Fibroblast of lung (primary cell): Measurements from ENCODE around the gene SLC25A43. TPM values are rescaled to one million over a fixed set of nuclear protein-coding genes. Genes with fewer than 3 reads are reported as not detected.
A peak's percentile ranks its signal among the peaks of the same experiment; 100 is the strongest.

Source experiments
- DNase-seq, 2 donors: peaks; one replicate each; pipeline versions ENCODE4 v3.0.0 to v3.0.0-alpha.2; 2010; ENCODE audit warnings: low read depth in 2 of 2
- H2AFZ ChIP-seq: 2 replicates; pipeline ENCODE4 v1.5.1; 2012; ENCODE audit warnings: low read length, control low read depth, inconsistent platforms
- H3K27ac ChIP-seq: 2 replicates; pipeline ENCODE4 v1.5.1; 2011; ENCODE audit warnings: low read length, control low read depth; ENCODE audit not compliant: insufficient read depth
- H3K27me3 ChIP-seq: 2 replicates; pipeline ENCODE4 v1.5.1; 2011; ENCODE audit warnings: mild to moderate bottlenecking, low read length; ENCODE audit not compliant: control insufficient read depth, insufficient read depth
- H3K36me3 ChIP-seq: 2 replicates; pipeline ENCODE4 v1.5.1; 2011; ENCODE audit warnings: low read length; ENCODE audit not compliant: control insufficient read depth, insufficient read depth
- H3K4me1 ChIP-seq: 2 replicates; pipeline ENCODE4 v1.5.1; 2011; ENCODE audit warnings: low read length; ENCODE audit not compliant: control insufficient read depth, insufficient read depth; ENCODE audit errors: extremely low read depth
- H3K4me2 ChIP-seq: 2 replicates; pipeline ENCODE4 v1.5.1; 2011; ENCODE audit warnings: low read length, control low read depth; ENCODE audit not compliant: insufficient read depth; ENCODE audit errors: extremely low read depth
- H3K4me3 ChIP-seq, 4 experiments: fragments of 200-600 bp in 1 of 4; sonication (generic) in 1 of 4; replicated peaks in 1 of 4; 2 replicates each; pipeline ENCODE4 v1.5.1; 2011 to 2016; ENCODE audit warnings: low read length in 4 of 4, low read depth in 3 of 4, mild to moderate bottlenecking in 3 of 4, control low read depth in 2 of 4, inconsistent platforms in 1 of 4, mixed read lengths in 1 of 4; ENCODE audit not compliant: insufficient read depth in 1 of 4; ENCODE audit errors: control extremely low read depth in 1 of 4
- H3K79me2 ChIP-seq: 2 replicates; pipeline ENCODE4 v1.5.1; 2012; ENCODE audit warnings: mild to moderate bottlenecking, low read length, inconsistent platforms; ENCODE audit not compliant: control insufficient read depth, insufficient read depth
- H3K9ac ChIP-seq: 2 replicates; pipeline ENCODE4 v1.5.1; 2011; ENCODE audit warnings: mild to moderate bottlenecking, low read length, control low read depth; ENCODE audit not compliant: insufficient read depth
- H3K9me3 ChIP-seq: 2 replicates; pipeline ENCODE4 v1.5.1; 2012; ENCODE audit warnings: low read depth, low read length; ENCODE audit not compliant: control insufficient read depth, insufficient read depth
- H4K20me1 ChIP-seq: 2 replicates; pipeline ENCODE4 v1.5.1; 2011; ENCODE audit warnings: low read length; ENCODE audit not compliant: control insufficient read depth, insufficient read depth; ENCODE audit errors: extremely low read depth
- CTCF ChIP-seq, 2 donors: IDR thresholded peaks in 1 of 2; conservative IDR thresholded peaks in 1 of 2; 1 replicate in 1 of 2; 2 replicates in 1 of 2; pipeline ENCODE4 v1.5.1; 2011 to 2012; ENCODE audit warnings: low read length in 2 of 2, control low read depth in 1 of 2, inconsistent platforms in 1 of 2, low read depth in 1 of 2, mild to moderate bottlenecking in 1 of 2
- EZH2 ChIP-seq: IDR thresholded peaks from 2 replicates; pipeline ENCODE4 v1.5.1; 2012; ENCODE audit warnings: low read length, control low read depth, mild to moderate bottlenecking; ENCODE audit errors: missing control alignments
- polyA plus RNA-seq, 2 donors: library from polyadenylated mRNA; depleted of rRNA in 1 of 2; stranded (reverse) in 1 of 2; unstranded in 1 of 2; fragments of >200 nt; gene quantifications; 2 replicates each; pipeline ENCODE4 v1.2.1, GENCODE V29; 2011 to 2012; ENCODE audit warnings: missing spikeins in 1 of 2
- total RNA-seq: library from RNA; depleted of rRNA; stranded (reverse); fragments of >200 nt; gene quantifications from 2 replicates; pipeline ENCODE4 v1.2.1, GENCODE V29; 2014

SLC25A43 gene
- total and polyA plus RNA-seq, 2 donors (not counting 1 experiment from before 2014, with no cell fraction given), result 31.0 to 31.6 TPM

DNA sequence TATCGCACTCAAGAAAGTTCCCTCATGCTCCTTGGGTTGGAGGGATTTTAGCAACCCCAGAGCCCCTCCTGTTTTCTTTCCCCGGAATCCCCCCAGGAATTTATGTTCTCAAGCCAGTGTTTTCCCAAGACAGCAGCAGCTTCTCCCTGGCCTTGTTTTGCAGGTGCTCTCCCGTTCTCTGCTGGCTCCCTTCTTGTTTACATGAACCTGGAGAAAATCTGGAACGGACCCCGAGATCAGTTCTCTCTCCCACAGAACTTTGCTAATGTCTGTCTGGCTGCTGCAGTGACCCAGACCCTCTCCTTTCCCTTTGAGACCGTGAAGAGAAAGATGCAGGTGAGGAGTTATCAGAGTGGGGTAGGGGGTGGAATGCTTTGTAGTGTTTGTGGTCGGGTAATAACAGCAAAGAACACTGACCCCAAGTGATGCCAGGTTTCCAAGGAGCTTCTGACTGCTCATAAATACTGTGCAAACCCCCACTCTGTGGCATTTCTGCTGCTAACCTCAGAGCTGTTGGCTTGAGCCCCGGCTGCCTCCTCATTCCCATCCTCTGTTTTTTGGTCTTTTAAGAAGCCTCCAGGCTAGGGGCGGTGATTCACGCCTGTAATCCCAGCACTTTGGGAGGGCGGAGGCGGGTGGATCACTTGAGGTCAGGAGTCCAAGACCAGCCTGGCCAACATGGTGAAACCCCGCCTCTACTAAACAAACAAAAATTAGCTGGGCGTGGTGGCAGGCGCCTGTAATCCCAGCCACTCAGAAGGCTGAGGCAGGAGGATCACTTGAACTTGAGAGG is 11.1 kb downstream of the SLC25A43 start:
- peak overlapping the region; percentile 17 for H3K27ac ChIP-seq
- no peak overlapping the region for H3K4me2 ChIP-seq

GRCh38 chrX:119410854-119411253 is 11.7 kb downstream of the SLC25A43 start:
- H3K79me2 ChIP-seq, result no peaks in the 10 kb centered on the region
- H2AFZ ChIP-seq, result no peak overlapping the region
- no peaks in the 10 kb centered on the region for H4K20me1 ChIP-seq
- H3K9ac ChIP-seq, result no peak overlapping the region
- H3K27ac ChIP-seq, result peak overlapping the region; percentile 38
- H3K27me3 ChIP-seq, result no peaks in the 10 kb centered on the region
- DNase-seq, result no peak
- H3K9me3 ChIP-seq, result no peaks in the 10 kb centered on the region
- no peaks in the 10 kb centered on the region for H3K36me3 ChIP-seq
- TF ChIP-seq CTCF (conservative IDR thresholded peaks at IDR 0.05 in 1 of 2, IDR thresholded peaks at IDR 0.05 in 1 of 2; ENCODE audit: low read depth in 1 of 2, low read length in 2 of 2) (no peak), EZH2 (no peak)
- H3K4me2 ChIP-seq, result no peak overlapping the region
- no peak overlapping the region for H3K4me3 ChIP-seq
- H3K4me1 ChIP-seq, result peaks cover 2% of the 10 kb centered on the region

More for the DNA sequence above, 11.1 kb downstream of the SLC25A43 start:
- no peak overlapping the region for H3K9ac ChIP-seq
- no peaks in the 10 kb centered on the region for H4K20me1 ChIP-seq
- peak; percentile 73 to 95 for DNase-seq
- no peak overlapping the region for H2AFZ ChIP-seq
- H3K4me1 ChIP-seq, result peaks cover 2% of the 10 kb centered on the region
- H3K9me3 ChIP-seq, result no peaks in the 10 kb centered on the region
- no peaks in the 10 kb centered on the region for H3K27me3 ChIP-seq
- no peak for TF ChIP-seq EZH2
- no peak for TF ChIP-seq CTCF (conservative IDR thresholded peaks at IDR 0.05 in 1 of 2, IDR thresholded peaks at IDR 0.05 in 1 of 2; ENCODE audit: low read depth in 1 of 2, low read length in 2 of 2)
- no peak overlapping the region for H3K4me3 ChIP-seq
- no peaks in the 10 kb centered on the region for H3K79me2 ChIP-seq
- H3K36me3 ChIP-seq, result no peaks in the 10 kb centered on the region

DNA sequence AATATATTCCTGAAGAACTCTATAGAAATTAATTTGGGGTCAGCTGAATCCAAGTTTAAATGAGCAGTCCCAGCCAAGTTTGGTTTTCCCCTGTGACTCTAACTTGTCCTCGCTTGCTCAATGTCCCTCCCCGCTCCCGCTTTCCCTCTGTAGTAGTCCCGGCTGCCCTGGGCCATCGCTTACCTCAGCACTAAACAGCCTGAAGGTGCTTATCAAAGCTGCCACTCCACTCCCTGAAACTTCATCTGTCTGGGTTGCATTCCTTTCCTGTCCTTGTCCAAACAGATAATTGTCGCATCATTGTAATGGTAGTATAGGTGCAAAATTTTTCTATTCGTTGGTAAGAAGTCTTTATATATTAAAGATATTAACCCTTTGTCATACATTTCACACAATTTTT is 12.8 kb downstream of the SLC25A43 start:
- H3K27ac ChIP-seq, result no peak overlapping the region
- peaks cover 2% of the 10 kb centered on the region for H3K4me1 ChIP-seq
- no peak overlapping the region for H3K4me2 ChIP-seq
- no peaks in the 10 kb centered on the region for H3K9me3 ChIP-seq
- no peak overlapping the region for H2AFZ ChIP-seq
- TF ChIP-seq CTCF (conservative IDR thresholded peaks at IDR 0.05 in 1 of 2, IDR thresholded peaks at IDR 0.05 in 1 of 2; ENCODE audit: low read depth in 1 of 2, low read length in 2 of 2) (no peak), EZH2 (no peak)
- no peaks in the 10 kb centered on the region for H4K20me1 ChIP-seq
- H3K79me2 ChIP-seq, result no peaks in the 10 kb centered on the region
- no peaks in the 10 kb centered on the region for H3K36me3 ChIP-seq
- no peak for DNase-seq
- H3K9ac ChIP-seq, result no peak overlapping the region
- no peak overlapping the region for H3K4me3 ChIP-seq
- H3K27me3 ChIP-seq, result no peaks in the 10 kb centered on the region
